A549 (cell line): ENCODE data around the gene PAK4.

Experiments
- EP300 ChIP-seq, 2 experiments: fragments of >200 bp; sonication (Bioruptor Twin); formaldehyde crosslinking; IDR thresholded peaks; 2 replicates in 1 of 2; 3 replicates in 1 of 2; pipeline ENCODE4 v1.6.1; 2016 to 2017
- MYC ChIP-seq: IDR thresholded peaks from 2 replicates; pipeline ENCODE4 v1.6.1; 2012; ENCODE audit warnings: mild to moderate bottlenecking, inconsistent platforms, low read length, improper control_type of control experiment, borderline replicate concordance
- POLR2A ChIP-seq: IDR thresholded peaks from 2 replicates; pipeline ENCODE4 v1.6.1; 2012; ENCODE audit warnings: mild to moderate bottlenecking, low read length
- REST ChIP-seq: fragments of 200-600 bp; sonication (generic); IDR thresholded peaks from 2 replicates; pipeline ENCODE4 v1.6.1; 2016; ENCODE audit warnings: antibody characterized with exemption, mild to moderate bottlenecking, moderate library complexity
- TF ChIP-seq, protein P1 (sequence below): fragments of >200 bp; sonication (Bioruptor Twin); formaldehyde crosslinking; IDR thresholded peaks from 3 replicates; pipeline ENCODE4 v1.5.1; 2016

GRCh38 chr19:39110263-39110967 is 15.2 kb upstream of the PAK4 start:
- TF ChIP-seq, protein P1, sequence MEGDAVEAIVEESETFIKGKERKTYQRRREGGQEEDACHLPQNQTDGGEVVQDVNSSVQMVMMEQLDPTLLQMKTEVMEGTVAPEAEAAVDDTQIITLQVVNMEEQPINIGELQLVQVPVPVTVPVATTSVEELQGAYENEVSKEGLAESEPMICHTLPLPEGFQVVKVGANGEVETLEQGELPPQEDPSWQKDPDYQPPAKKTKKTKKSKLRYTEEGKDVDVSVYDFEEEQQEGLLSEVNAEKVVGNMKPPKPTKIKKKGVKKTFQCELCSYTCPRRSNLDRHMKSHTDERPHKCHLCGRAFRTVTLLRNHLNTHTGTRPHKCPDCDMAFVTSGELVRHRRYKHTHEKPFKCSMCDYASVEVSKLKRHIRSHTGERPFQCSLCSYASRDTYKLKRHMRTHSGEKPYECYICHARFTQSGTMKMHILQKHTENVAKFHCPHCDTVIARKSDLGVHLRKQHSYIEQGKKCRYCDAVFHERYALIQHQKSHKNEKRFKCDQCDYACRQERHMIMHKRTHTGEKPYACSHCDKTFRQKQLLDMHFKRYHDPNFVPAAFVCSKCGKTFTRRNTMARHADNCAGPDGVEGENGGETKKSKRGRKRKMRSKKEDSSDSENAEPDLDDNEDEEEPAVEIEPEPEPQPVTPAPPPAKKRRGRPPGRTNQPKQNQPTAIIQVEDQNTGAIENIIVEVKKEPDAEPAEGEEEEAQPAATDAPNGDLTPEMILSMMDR = peak; percentile 99
- no peak for TF ChIP-seq POLR2A
- no peak for TF ChIP-seq EP300 (IDR thresholded peaks at IDR 0.05)
- no peak for TF ChIP-seq REST
- no peak for TF ChIP-seq MYC
